Rectal smooth muscle tissue (tissue), 1 donor: ENCODE data around the gene LIMK2.
"Not testable (repeated sequence)": the region's sequence is repeated elsewhere in the genome, so short reads cannot be mapped to it uniquely, and the experiment has no call there.

Experiments used
- H3K27ac ChIP-seq: one replicate; pipeline ENCODE4 v1.7.0; 2013; ENCODE audit warnings: low read depth, low read length, inconsistent platforms
- H3K27me3 ChIP-seq: one replicate; pipeline ENCODE4 v1.7.0; 2013; ENCODE audit warnings: low read length; ENCODE audit not compliant: control insufficient read depth, insufficient read depth
- H3K36me3 ChIP-seq: one replicate; pipeline ENCODE4 v1.7.0; 2013; ENCODE audit warnings: low read length; ENCODE audit not compliant: control insufficient read depth, insufficient read depth
- H3K4me1 ChIP-seq: one replicate; pipeline ENCODE4 v1.7.0; 2013; ENCODE audit warnings: low read length; ENCODE audit not compliant: control insufficient read depth, insufficient read depth
- H3K4me3 ChIP-seq: one replicate; pipeline ENCODE4 v1.7.0; 2013; ENCODE audit warnings: low read length
- H3K9ac ChIP-seq: one replicate; pipeline ENCODE4 v1.7.0; 2013; ENCODE audit warnings: low read length

LIMK2 gene

GRCh38 chr22:31218565-31219262 is 6.6 kb downstream of the LIMK2 start:
- Histone ChIP-seq H3K4me3 (no peak overlapping the region), H3K36me3 (no peaks in the 10 kb centered on the region), H3K4me1 (no peaks in the 10 kb centered on the region), H3K27me3 (no peaks in the 10 kb centered on the region), H3K27ac (no peak overlapping the region), H3K9ac (no peak overlapping the region)

GRCh38 chr22:31221084-31221483 is 9.0 kb downstream of the LIMK2 start:
- Histone ChIP-seq H3K4me1 (no peaks in the 10 kb centered on the region), H3K27me3 (no peaks in the 10 kb centered on the region), H3K27ac (no peak overlapping the region), H3K4me3 (no peak overlapping the region), H3K36me3 (peaks cover 3% of the 10 kb centered on the region), H3K9ac (no peak overlapping the region)

DNA sequence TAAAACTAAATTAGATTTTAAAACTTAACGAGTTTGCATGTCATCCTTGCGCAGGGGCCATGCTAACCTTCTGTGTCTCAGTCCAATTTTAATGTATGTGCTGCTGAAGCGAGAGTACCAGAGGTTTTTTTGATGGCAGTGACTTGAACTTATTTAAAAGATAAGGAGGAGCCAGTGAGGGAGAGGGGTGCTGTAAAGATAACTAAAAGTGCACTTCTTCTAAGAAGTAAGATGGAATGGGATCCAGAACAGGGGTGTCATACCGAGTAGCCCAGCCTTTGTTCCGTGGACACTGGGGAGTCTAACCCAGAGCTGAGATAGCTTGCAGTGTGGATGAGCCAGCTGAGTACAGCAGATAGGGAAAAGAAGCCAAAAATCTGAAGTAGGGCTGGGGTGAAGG is 10.6 kb downstream of the LIMK2 start:
- Histone ChIP-seq H3K27ac (no peak overlapping the region), H3K4me1 (peaks cover 10% of the 10 kb centered on the region), H3K9ac (no peak overlapping the region)

GRCh38 chr22:31223786-31224191 is 11.7 kb downstream of the LIMK2 start:
- no peaks in the 10 kb centered on the region for H3K27me3 ChIP-seq
- peaks cover 3% of the 10 kb centered on the region for H3K36me3 ChIP-seq
- peaks cover 11% of the 10 kb centered on the region for H3K4me1 ChIP-seq
- no peak overlapping the region for H3K9ac ChIP-seq
- no peak overlapping the region for H3K27ac ChIP-seq
- H3K4me3 ChIP-seq, result no peak overlapping the region

More for the DNA sequence above, 10.6 kb downstream of the LIMK2 start:
- H3K27me3 ChIP-seq, result no peaks in the 10 kb centered on the region
- peaks cover 3% of the 10 kb centered on the region for H3K36me3 ChIP-seq
- no peak overlapping the region for H3K4me3 ChIP-seq

- not testable (repeated sequence) for H3K4me3 ChIP-seq, H3K27ac ChIP-seq, H3K27me3 ChIP-seq, H3K9ac ChIP-seq, H3K36me3 ChIP-seq
- H3K4me1 ChIP-seq, result peaks cover 14% of the 10 kb centered on the region
Observed at GRCh38 chr22:31224691-31225090, 12.6 kb downstream of the LIMK2 start.

DNA sequence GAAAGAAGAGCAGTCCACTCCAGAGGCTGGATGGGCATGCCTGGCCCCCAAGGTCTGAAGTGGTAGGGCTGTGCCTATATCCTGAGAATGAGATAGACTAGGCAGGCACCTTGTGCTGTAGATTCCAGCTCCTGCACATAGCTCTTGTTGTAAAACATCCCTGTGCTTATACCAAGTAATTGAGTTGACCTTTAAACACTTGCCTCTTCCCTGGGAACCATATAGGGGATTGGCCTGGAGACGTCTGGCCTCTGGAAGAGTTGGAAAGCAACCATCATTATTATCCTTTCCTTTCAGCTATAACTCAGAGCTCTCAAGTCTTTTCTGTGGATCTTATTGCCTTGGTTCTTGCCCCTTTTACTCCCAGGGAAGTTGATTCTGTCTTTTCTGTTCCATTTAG is 15.1 kb downstream of the LIMK2 start:
- Histone ChIP-seq H3K4me3 (no peak overlapping the region), H3K9ac (no peak overlapping the region), H3K27me3 (no peaks in the 10 kb centered on the region), H3K36me3 (peaks cover 3% of the 10 kb centered on the region), H3K4me1 (peaks cover 31% of the 10 kb centered on the region), H3K27ac (peak overlapping the region; percentile 87)

GRCh38 chr22:31229402-31230079 is 17.4 kb downstream of the LIMK2 start:
- Histone ChIP-seq H3K4me1 (peaks cover 31% of the 10 kb centered on the region), H3K36me3 (peaks cover 3% of the 10 kb centered on the region), H3K27ac (peak overlapping the region; percentile 69), H3K4me3 (peak overlapping the region; percentile 35), H3K27me3 (no peaks in the 10 kb centered on the region), H3K9ac (no peak overlapping the region)

- Histone ChIP-seq H3K9ac (no peak overlapping the region), H3K36me3 (peaks cover 3% of the 10 kb centered on the region), H3K4me3 (peak overlapping the region; percentile 20), H3K27me3 (no peaks in the 10 kb centered on the region), H3K27ac (peak overlapping the region; percentile 69), H3K4me1 (peaks cover 31% of the 10 kb centered on the region)
Observed at GRCh38 chr22:31230155-31230870, 18.2 kb downstream of the LIMK2 start.

DNA sequence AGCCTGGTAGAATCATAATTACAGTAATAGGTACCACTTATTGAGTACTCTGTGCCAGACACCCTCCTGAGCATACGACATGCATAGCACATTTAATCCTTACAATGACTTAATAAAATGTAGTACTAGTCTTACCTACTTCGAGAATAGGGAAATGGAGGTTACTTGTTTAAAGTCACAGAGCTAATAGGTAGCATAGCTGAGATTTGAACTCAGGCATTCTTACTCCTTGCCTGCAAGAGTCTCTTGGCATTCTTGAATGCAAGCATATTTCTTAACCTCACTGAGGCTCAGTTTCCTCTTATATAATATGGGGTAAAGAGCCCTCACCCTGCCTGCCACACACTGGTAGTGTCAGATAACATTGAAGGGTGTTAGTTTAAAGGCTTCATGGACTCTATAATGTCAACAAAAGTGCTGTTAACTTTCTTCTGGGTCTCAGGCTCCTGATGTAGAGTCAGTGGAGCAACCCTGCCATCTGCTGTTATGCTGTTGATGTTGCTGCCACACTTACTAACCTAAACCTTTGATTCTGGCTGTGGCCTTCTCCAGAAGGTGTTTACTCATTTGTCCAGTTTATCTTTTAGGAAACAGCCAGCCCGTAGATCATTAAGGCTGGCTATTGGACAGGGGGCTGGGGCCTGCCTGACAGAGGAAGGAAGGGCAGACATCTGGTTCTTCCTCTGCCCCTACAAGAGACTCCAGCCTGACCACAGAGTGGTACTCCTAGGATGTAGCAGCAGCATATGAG is 18.9 kb downstream of the LIMK2 start:
- Histone ChIP-seq H3K27me3 (no peaks in the 10 kb centered on the region), H3K9ac (no peak overlapping the region), H3K4me3 (no peak overlapping the region), H3K27ac (peak overlapping the region; percentile 69), H3K36me3 (no peaks in the 10 kb centered on the region), H3K4me1 (peaks cover 31% of the 10 kb centered on the region)

DNA sequence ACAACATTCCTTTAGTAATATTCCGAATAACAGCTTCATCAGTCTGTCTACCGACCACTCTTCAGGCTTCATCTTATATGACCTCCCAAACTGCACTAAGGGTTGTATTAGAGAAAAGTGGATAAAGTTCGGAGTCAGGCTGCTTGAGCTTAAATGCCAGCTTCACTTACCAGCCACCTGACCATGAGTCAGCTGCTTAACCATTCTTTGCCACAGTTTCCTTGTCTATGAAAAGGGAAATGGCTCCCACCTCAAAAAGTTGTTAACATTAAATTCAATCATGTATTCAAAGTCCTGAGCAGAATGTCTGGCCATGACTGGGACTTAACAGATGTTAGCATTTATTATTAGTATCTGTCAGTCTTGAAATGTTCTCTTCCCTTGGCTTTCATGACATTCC is 20.9 kb downstream of the LIMK2 start:
- Histone ChIP-seq H3K9ac (no peak overlapping the region), H3K27ac (no peak overlapping the region), H3K36me3 (no peaks in the 10 kb centered on the region), H3K27me3 (no peaks in the 10 kb centered on the region), H3K4me3 (no peak overlapping the region), H3K4me1 (peaks cover 20% of the 10 kb centered on the region)

GRCh38 chr22:31235081-31235480 is 23.0 kb downstream of the LIMK2 start:
- H3K27me3 ChIP-seq, result no peaks in the 10 kb centered on the region
- H3K9ac ChIP-seq, result no peak overlapping the region
- no peak overlapping the region for H3K27ac ChIP-seq
- H3K4me3 ChIP-seq, result no peak overlapping the region
- no peaks in the 10 kb centered on the region for H3K36me3 ChIP-seq
- peaks cover 14% of the 10 kb centered on the region for H3K4me1 ChIP-seq

- H3K4me3 ChIP-seq, H3K4me1 ChIP-seq, H3K27ac ChIP-seq, H3K36me3 ChIP-seq, H3K27me3 ChIP-seq, H3K9ac ChIP-seq: not testable (repeated sequence)
Observed at GRCh38 chr22:31236044-31236443, 23.9 kb downstream of the LIMK2 start.
